ENCODE data around the gene FBXO38.

Gene FBXO38

GRCh38 chr5:148383564-148384379, at the start of gene FBXO38:
FBXO38 (plus strand) TSS chr5:148383958; CDS start chr5:148394777, 10,819 bp downstream.
- peak; percentile 85 for DNase-seq (ENCODE audit: low read depth)

- no peak for DNase-seq (ENCODE audit: low read depth)
Measured at GRCh38 chr5:148335259-148335658, 48.5 kb upstream of the FBXO38 start, which contains the start of gene SPINK9. SPINK9 (plus strand) TSS chr5:148335559; CDS start chr5:148335614, 55 bp downstream.

- DNase-seq (ENCODE audit: low read depth) = no peak
Measured at GRCh38 chr5:148336704-148337435, 46.9 kb upstream of the FBXO38 start.

GRCh38 chr5:148342371-148343045, 41.2 kb upstream of the FBXO38 start:
- no peak for DNase-seq (ENCODE audit: low read depth)

GRCh38 chr5:148343046-148343407, 40.7 kb upstream of the FBXO38 start:
- DNase-seq (ENCODE audit: low read depth) = no peak

GRCh38 chr5:148343603-148344487, 39.9 kb upstream of the FBXO38 start:
- no peak for DNase-seq (ENCODE audit: low read depth)

GRCh38 chr5:148347706-148348105, 36.1 kb upstream of the FBXO38 start:
- no peak for DNase-seq (ENCODE audit: low read depth)

- DNase-seq (ENCODE audit: low read depth) = no peak
Measured at GRCh38 chr5:148352696-148353095, 31.1 kb upstream of the FBXO38 start.

- DNase-seq (ENCODE audit: low read depth) = no peak
Measured at GRCh38 chr5:148353634-148354033, 30.1 kb upstream of the FBXO38 start.

GRCh38 chr5:148364343-148364742, 19.4 kb upstream of the FBXO38 start:
- DNase-seq (ENCODE audit: low read depth) = no peak

- no peak for DNase-seq (ENCODE audit: low read depth)
Measured at GRCh38 chr5:148368299-148368698, 15.5 kb upstream of the FBXO38 start.

GRCh38 chr5:148372166-148372725, 11.5 kb upstream of the FBXO38 start:
- no peak for DNase-seq (ENCODE audit: low read depth)

GRCh38 chr5:148372893-148373292, 10.9 kb upstream of the FBXO38 start:
- no peak for DNase-seq (ENCODE audit: low read depth)

GRCh38 chr5:148374690-148375360, 8.9 kb upstream of the FBXO38 start:
- no peak for DNase-seq (ENCODE audit: low read depth)

- no peak for DNase-seq (ENCODE audit: low read depth)
Measured at GRCh38 chr5:148376198-148376597, 7.6 kb upstream of the FBXO38 start.

GRCh38 chr5:148378670-148379069, 5.1 kb upstream of the FBXO38 start:
- DNase-seq (ENCODE audit: low read depth) = no peak

GRCh38 chr5:148379340-148379739, 4.4 kb upstream of the FBXO38 start:
- DNase-seq (ENCODE audit: low read depth) = no peak

GRCh38 chr5:148381906-148382305, 1.9 kb upstream of the FBXO38 start:
- no peak for DNase-seq (ENCODE audit: low read depth)

GRCh38 chr5:148382961-148383360, 797 bp upstream of the FBXO38 start:
- no peak for DNase-seq (ENCODE audit: low read depth)

- no peak for DNase-seq (ENCODE audit: low read depth)
Measured at GRCh38 chr5:148384380-148384737, 601 bp downstream of the FBXO38 start.

GRCh38 chr5:148385094-148385493, 1.3 kb downstream of the FBXO38 start:
- DNase-seq (ENCODE audit: low read depth) = no peak
